Retinal pigment epithelial cell (primary cell): Measurements from ENCODE around the gene ARG1.

ENCODE experiments used
- DNase-seq: peaks from one replicate; pipeline ENCODE4 v3.0.0-alpha.2; 2010; ENCODE audit warnings: low read depth
- H3K4me3 ChIP-seq: 2 replicates; pipeline ENCODE4 v1.5.1; 2011; ENCODE audit warnings: mild to moderate bottlenecking, low read length, control low read depth, moderate library complexity
- CTCF ChIP-seq: conservative IDR thresholded peaks from 2 replicates; pipeline ENCODE4 v1.5.1; 2011; ENCODE audit warnings: low read depth, low read length, control low read depth, inconsistent platforms

ARG1 gene

GRCh38 chr6:131631625-131632289 lies 58.7 kb downstream of the ARG1 start:
- TF ChIP-seq CTCF, result no peak
- no peak for DNase-seq
- H3K4me3 ChIP-seq, result no peak overlapping the region
